ENCODE measurements around the gene ABTB2.

DNA sequence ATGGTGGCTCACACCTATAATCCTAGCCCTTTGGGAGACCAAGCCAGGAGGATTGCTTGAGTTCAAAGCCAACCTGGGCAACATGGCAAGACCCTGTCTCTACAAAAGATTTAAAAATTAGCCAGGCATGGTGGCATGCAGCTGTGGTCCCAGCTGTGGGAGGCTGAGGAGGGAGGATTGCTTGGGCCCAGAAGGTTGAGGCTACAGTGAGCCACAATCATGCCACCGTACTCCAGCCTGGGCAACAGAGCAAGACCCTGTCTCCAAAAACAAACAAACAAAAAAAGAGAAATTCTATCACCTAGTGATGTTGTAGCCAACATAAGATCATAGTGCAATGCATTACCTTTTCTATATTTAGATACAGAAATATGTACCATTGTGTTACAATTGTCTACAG is 138.5 kb downstream of the ABTB2 start:
- TF ChIP-seq POLR2AphosphoS5 (IDR thresholded peaks at IDR 0.05; ENCODE audit: low read depth) (no peak), CTCF (conservative IDR thresholded peaks at IDR 0.05; ENCODE audit: low read depth in 2 of 2) (no peak), CREB1 (CRISPR knock-in tag; IDR thresholded peaks at IDR 0.05; ENCODE audit: low read depth) (no peak), EZH2 (IDR thresholded peaks at IDR 0.05; ENCODE audit: low read depth, unreplicated experiment) (no peak), JUNB (IDR thresholded peaks at IDR 0.05; ENCODE audit: unreplicated experiment) (no peak), REST (IDR thresholded peaks at IDR 0.05; ENCODE audit: unreplicated experiment) (no peak), EZH2phosphoT487 (IDR thresholded peaks at IDR 0.05; ENCODE audit: unreplicated experiment) (no peak), STAT1 (IDR thresholded peaks at IDR 0.05; ENCODE audit: unreplicated experiment) (no peak)
- TF ChIP-seq, protein P1, sequence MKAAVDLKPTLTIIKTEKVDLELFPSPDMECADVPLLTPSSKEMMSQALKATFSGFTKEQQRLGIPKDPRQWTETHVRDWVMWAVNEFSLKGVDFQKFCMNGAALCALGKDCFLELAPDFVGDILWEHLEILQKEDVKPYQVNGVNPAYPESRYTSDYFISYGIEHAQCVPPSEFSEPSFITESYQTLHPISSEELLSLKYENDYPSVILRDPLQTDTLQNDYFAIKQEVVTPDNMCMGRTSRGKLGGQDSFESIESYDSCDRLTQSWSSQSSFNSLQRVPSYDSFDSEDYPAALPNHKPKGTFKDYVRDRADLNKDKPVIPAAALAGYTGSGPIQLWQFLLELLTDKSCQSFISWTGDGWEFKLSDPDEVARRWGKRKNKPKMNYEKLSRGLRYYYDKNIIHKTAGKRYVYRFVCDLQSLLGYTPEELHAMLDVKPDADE (IDR thresholded peaks at IDR 0.05), result no peak

Measured in GM23338 (cell line).